GM21786 (cell line): Measurements from ENCODE around the gene LPCAT1.

Source experiments
- ATAC-seq: cut with Tn5 transposase; IDR thresholded peaks from one replicate; pipeline ENCODE4 v1.9.1; 2021; ENCODE audit not compliant: unreplicated experiment

Gene LPCAT1

GRCh38 chr5:1446602-1447343 is 77.0 kb downstream of the LPCAT1 start:
- ATAC-seq: no peak

- no peak for ATAC-seq
Measured at GRCh38 chr5:1445689-1446601, 77.8 kb downstream of the LPCAT1 start.

- ATAC-seq: no peak
Measured at GRCh38 chr5:1445313-1445688, 78.5 kb downstream of the LPCAT1 start, which contains the start of gene SLC6A3. Gene SLC6A3, minus strand, starts transcription at chr5:1445440. Its CDS starts 2,243 bp downstream, at chr5:1443197.

GRCh38 chr5:1444361-1445189 is 79.2 kb downstream of the LPCAT1 start:
- no peak for ATAC-seq

- ATAC-seq: no peak
Measured at GRCh38 chr5:1443991-1444360, 79.8 kb downstream of the LPCAT1 start.

GRCh38 chr5:1443171-1443570 is 80.6 kb downstream of the LPCAT1 start:
- ATAC-seq: no peak

- ATAC-seq: no peak
Measured at GRCh38 chr5:1442222-1443145, 81.3 kb downstream of the LPCAT1 start.

GRCh38 chr5:1441166-1441865 is 82.4 kb downstream of the LPCAT1 start:
- ATAC-seq: no peak

DNA sequence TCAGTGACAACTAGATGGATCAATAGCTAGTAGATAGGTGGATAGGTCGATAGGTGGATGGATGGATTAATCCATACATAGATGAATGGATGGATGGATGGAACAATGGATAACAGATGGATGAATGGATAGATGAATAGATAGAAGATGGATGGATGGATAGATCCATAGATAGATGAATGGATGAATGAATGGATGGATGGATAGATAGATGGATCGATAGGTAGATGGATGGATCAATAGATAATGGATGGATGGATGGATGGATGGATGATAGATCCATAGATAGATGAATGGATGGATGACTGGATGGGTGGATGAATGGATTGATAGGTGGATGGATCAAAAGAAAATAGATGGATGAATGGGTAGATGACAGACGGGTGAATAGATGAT is 83.7 kb downstream of the LPCAT1 start:
- ATAC-seq: no peak

DNA sequence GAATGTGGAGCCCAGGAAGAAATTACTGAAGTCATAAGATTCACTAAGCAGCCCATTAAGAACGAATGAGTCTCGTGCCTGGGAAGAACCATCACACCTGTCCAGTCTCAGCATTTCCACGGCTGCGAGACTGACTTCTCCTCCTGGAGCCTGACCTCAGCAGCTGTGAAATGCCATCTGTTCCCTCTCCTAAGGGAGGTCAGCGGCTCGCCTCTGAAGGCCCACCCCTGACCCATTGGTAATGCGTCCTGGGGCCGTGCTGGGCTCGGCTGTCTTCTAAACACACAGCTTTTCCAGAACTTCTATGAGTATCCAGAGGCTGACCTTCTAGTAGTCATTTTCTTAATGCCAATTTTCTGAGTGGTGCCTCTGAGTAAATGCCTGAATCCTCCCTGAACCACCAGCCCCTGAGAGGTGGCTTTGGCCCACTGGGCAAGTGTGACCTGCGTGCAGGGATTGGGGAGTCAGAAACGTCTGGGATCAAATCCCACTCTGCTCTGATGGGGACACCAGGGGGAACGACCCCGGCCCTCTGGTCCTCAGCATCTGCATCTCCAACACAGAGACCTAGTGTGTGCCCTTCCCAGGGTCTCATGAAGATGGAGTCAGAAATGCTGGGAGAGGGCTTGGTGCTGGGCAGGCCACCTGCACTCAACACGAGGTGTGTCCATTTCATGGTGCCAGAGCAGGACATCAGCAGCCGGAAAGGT is 84.2 kb downstream of the LPCAT1 start:
- ATAC-seq: no peak

- ATAC-seq: no peak
Measured at GRCh38 chr5:1438871-1439270, 84.9 kb downstream of the LPCAT1 start.

DNA sequence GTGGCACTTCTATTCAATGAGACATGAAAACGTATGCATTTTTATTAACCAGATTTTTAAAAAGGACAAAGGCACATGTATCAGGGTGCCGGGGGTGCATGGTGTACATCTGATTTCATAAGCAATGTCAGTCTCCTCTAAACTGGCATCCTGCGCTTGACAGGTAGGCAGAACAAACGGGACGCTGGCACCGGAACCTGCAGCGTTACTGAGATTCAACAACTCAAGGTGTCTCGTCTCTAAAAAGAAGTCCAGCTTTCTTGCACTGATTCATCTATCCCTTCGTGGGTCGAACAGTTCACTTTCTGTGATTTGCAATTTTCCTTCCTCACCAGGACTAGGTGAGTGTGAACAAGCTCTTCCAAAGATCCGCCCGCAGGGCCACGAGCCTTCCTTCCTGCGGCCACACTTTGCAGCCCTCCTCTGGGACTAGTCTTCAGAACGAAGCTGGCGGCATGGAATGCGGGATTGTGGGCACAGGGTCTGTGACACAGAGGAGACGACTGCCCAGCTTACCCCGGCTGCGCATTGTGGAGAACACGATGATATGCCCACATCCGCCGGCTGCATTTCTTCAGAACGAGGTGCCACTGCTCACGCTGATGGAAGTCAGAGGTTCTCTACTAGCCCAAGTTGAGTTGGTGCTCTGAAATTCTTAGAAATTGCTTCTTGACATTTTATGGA is 85.7 kb downstream of the LPCAT1 start:
- no peak for ATAC-seq

DNA sequence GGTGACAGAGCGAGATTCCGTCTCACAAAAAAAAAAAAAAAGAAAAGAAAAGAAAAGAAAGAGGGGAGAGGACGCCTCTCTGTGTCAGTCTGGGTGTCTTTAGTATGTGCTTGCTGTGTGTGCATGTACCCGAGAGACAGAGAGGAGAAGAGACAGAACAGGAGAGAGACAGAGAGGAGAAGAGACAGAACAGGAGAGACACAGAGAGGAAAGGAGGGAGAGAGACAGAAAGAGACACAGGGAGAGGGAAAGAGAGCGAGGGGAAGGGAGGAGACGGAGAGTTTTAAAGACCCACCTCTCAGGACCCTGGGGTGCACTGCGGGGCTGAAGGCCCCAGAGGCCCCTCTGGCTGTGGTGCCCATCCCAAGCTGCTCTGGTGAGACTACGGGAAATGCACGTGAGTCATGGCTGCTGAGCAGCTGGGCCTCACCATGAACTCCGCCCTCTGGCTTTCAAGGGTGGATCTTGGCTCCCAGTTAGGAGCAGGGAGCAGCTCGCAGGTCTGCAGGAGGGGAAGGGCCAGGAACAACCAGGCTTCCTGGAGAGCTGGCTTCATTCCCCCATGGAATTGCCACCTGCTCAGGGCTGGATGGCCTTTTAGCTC is 86.4 kb downstream of the LPCAT1 start:
- ATAC-seq: no peak

- no peak for ATAC-seq
Measured at GRCh38 chr5:1436681-1437080, 87.1 kb downstream of the LPCAT1 start.

DNA sequence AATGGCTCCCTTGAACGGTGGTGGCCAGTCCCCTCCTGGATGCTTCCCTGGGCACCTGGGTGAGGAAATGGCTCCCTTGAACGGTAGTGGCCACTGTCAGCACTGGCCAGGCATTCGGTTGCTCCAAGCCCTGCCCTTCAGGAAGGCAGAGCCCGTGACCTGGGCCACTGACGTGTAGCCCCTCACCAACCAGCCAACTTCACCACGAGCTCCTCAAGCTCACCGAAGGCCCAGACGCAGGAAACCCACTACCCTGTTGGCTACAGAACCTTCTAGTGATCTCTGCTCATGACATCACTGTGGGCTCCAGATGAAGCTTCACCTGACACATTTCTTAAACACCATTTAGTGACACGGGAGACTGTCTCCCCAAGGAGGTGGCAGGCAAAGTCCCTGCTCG is 87.7 kb downstream of the LPCAT1 start:
- no peak for ATAC-seq

DNA sequence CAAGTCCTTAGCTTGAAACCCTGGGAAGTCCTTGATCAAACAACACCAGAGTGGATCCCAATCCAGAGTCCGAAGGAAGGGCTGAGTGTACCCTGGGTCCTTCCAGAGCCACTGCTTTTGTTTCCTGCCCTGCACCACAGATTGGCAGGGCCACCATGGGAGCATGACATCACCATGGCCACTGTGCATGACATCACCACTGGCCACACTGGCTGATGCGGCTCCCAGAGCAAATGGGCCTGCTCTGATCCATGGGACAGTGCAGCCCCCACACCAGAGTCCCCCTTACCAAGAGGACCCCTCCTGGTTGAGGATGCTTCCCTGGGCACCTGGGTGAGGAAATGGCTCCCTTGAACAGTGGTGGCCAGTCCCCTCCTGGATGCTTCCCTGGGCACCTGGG is 88.4 kb downstream of the LPCAT1 start:
- no peak for ATAC-seq

DNA sequence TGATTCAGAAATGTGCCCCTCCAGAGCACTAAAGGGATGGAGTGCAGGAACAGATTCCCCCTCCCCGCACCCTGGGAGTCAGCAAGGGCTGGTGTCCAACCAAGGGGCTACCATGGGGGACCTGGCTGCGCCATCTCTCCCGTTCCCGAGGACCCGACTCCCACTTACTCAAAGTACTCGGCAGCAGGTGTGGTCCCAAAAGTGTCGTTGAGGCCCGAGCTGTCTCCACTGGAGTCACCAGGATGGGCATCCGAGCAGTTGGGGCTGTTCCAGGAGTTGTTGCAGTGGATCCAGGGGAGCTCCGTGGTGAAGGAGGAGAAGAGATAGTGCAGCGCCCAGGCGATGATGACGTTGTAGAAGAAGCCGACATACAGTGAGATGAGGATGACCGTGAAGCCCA is 91.5 kb downstream of the LPCAT1 start:
- ATAC-seq: no peak

GRCh38 chr5:1431896-1432295 is 91.9 kb downstream of the LPCAT1 start:
- no peak for ATAC-seq
